ENCODE measurements around the gene MARCHF11.

The MARCHF11 gene

DNA sequence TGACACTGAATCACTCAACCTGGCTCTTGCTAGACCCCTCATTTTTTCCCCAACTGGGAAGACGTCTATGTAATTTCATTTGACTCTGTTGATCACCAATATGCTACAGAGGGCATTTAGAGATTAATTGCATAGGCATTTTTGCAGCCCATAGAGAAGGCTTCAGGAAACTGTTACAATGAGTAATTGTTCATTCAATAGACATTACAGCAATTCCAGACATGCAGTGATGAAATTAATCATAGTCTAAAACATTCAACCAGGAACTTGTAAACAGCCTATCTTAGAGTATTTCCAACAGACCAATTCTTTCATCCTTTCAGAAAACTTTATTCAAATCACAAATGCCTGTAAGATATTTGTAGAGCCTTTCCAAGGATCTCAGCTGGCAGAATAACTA, 122.3 kb downstream of the MARCHF11 start:
- TF ChIP-seq POLR2A (IDR thresholded peaks at IDR 0.05; ENCODE audit: low read depth, low read length): no peak
- DNase-seq (ENCODE audit: insufficient read length, low spot score) (no peak), FAIRE-seq (no peak)

DNA sequence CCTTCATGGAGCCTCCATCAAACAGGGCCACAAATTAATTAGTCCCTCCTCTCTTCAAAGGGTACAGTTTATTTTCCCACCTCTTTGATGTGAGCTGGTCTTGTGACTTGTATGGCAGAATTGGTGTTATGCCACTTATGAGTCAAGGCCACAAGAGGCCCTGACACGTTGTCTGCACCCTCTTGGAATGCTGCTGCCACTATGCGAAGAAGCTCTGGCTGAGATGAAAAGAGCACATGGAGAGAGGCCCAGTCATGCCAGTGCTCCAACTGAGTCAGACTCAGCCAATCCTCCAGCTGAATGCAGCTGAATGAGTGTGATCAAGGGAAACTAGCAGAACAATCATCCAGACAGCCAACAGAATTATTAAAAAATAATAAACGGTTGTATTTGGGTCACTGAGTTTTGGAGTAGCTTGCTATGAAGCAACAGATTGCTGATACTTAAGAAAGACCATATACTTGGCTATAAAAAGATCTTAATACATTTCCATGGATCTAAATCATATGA, 128.3 kb downstream of the MARCHF11 start:
- FAIRE-seq: no peak
- DNase-seq (ENCODE audit: insufficient read length, low spot score): no peak
- no peak for TF ChIP-seq POLR2A (IDR thresholded peaks at IDR 0.05; ENCODE audit: low read depth, low read length)

DNA sequence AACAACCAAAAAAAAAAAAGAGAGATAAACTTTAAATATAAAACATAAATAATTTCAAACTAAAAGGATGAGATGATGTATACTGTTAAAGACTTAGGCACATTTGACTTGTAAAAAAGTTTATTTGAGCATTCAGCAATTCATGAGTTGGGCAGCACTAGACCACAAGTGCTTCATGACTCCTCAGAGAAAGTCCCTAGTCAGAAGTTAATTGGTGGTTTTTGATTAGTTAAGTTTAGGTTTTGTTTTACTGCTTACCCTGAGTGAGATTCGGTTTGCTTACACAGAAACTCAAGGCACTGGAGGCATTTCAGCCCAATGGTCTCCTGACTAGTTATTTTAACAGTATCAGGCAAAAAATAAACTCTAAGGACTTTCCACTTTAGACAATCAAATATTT, 129.2 kb downstream of the MARCHF11 start:
- DNase-seq (ENCODE audit: insufficient read length, low spot score) (no peak), FAIRE-seq (no peak)
- no peak for TF ChIP-seq POLR2A (IDR thresholded peaks at IDR 0.05; ENCODE audit: low read depth, low read length)

DNA sequence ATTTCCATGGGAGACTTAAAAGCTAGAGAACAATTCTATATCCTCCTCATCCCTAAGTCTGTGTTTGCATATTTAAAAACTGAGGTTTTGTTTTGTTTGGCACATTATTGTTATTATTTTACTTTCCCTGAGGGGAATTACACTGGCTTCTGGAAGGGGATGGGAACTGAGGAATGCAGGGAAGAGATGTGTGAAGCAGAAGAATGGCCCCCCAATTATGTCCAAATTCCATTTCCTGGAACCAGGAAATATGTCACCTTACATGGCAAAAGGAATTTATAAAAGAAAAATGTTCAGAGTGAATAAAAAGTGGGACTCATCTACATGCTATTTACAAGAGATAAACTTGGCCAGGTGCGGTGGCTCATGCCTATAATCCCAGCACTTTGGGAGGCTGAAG, 129.8 kb downstream of the MARCHF11 start:
- no peak for DNase-seq (ENCODE audit: insufficient read length, low spot score)
- TF ChIP-seq POLR2A (IDR thresholded peaks at IDR 0.05; ENCODE audit: low read depth, low read length): no peak
- no peak for FAIRE-seq

DNA sequence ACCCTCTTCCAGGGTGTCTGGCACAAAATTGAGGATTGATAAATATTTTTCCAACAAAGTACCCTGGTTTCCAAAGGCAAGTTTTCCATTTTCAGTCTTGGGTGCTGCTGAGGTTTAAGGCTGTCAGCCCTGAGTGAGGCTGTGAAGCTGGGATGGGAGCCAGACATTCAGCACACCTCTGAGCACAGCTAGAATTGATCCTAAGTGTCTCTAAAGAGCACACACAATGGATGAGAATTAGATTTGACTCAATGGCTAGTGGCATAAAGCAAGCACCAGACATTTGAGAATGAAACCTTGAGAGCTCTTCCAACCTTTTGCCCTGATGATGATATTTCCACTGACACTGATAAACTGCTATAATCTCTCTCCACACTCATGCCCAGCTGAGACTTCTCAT, 131.5 kb downstream of the MARCHF11 start:
- TF ChIP-seq POLR2A (IDR thresholded peaks at IDR 0.05; ENCODE audit: low read depth, low read length): no peak
- FAIRE-seq (no peak), DNase-seq (ENCODE audit: insufficient read length, low spot score) (no peak)

DNA sequence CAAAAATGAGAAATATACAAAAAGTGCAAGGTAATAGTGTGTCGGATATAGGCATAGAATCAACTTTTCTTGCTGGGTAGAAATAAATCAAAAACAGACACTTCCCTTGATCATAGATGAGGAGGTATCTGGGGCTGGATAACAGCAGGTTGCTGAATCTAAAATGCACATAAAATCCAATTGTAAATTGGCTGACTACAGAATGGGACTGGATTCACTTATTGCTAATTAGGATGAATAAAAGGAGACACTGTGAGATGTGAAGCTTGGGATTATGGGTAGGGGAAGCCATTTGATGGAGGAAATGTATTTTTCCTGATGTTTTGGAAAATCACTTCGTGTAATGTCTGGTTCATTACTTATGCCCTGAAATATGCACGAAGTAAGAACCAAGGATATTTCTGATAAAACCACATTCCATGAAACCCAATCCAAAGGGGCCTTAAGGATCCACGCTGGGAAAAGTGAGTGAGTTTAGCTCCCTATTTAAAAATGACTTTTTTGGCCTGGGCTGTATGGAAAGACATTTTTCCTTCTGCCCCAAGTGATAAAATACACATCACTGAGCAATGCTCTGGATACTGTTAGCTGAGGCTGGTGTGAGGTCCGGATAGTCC, 136.1 kb downstream of the MARCHF11 start:
- DNase-seq (ENCODE audit: insufficient read length, low spot score): no peak
- no peak for FAIRE-seq
- TF ChIP-seq POLR2A (IDR thresholded peaks at IDR 0.05; ENCODE audit: low read depth, low read length): no peak

DNA sequence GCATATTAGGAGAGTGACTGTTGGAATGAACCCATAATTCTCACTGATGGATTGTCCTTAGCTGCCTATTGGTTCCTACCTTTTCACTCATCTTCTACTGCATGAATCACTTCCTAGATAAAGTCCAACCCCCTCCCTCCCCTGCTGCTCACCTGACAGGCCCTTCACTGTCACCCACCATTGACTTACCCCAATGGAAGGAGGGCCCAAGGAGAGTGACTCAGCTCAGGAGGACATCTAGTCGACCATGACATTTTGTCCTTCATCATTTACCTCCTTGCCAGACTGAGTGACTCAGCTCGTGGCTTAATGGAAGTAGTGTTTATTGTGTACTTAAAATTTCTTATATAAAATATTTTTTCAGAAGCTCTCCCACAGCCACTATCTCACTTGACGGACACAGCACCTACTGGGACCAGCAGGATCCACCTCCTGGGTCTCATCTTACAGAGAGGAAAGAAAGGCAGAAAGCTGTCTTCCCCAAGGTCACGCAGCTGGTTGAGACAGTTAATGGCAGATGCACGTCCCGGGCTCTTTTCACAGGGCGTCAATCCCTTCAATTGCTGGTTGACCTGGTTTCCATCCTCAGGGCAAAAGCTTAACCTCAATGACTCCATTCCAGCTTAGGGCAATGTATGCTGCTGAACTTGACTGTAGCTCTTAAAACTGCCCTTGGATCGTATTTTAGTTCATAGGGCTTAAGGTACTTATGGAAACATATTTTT, 142.3 kb downstream of the MARCHF11 start:
- no peak for TF ChIP-seq POLR2A (IDR thresholded peaks at IDR 0.05; ENCODE audit: low read depth, low read length)
- FAIRE-seq: no peak
- no peak for DNase-seq (ENCODE audit: insufficient read length, low spot score)

DNA sequence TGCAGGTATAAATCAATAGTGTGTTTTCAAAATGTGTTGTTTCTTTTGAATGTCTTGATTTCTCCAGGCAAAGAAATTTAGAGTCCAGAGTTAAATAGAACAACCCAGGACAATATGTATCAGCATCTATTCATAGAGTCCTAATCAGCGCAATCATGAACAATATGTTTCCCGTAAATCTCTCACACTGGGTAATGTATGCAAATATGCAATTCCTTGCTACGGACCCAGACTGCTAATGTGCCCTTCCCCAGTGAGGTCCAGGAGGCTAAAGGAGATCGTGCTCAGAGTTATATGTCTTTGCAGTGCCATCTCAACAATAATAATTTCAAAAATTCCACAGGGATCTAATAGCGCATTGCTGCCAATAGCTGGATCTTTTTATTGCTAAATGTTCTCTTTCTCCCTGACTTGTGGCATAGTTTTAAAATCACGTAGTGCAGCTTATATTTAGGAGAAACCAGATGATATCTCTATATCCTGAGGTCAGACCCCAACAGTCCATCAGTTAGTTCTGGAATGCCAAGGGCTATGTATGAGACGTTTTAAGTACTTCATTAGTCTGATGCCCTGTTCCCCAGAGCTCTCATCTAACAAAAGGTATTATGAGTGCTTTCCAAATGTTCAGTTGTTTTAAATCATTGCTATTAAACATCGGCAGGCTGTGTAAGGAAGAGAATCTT, 145.1 kb downstream of the MARCHF11 start:
- TF ChIP-seq POLR2A (IDR thresholded peaks at IDR 0.05; ENCODE audit: low read depth, low read length): no peak
- DNase-seq (ENCODE audit: insufficient read length, low spot score): no peak
- FAIRE-seq: no peak

DNA sequence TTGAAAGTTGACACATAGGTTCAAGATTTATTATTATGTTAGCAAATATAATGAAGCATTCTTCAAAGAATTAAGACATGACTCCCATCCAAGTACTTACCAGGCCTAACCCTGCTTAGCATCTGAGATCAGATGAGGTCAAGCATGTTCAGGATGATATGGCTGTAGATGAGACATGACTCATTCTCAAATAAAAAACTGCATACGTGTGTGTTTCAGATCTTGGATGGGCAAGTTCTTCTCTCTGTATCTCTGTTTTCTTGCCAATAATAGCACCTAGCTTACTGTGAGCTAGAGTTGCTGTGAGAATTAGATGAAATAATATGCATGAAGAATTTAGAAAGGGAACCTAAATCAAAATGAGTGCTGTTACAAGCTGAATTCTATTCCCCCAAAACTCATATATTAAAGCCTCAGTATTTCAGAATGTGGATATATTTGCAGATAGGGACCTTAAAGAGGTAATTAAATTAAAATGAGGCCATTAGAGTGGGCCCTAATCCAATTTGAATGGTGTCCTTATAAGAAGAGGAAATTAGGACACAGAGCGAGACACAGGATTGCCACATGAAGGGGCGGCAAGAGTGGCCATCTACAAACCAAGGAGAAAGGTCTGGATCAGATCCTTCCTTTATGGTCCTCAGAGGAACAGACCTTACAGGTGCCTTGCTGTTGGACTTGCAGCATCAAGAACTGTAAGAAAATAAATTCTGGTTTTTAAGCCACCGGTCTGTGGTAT, 146.2 kb downstream of the MARCHF11 start:
- DNase-seq (ENCODE audit: insufficient read length, low spot score): no peak
- TF ChIP-seq POLR2A (IDR thresholded peaks at IDR 0.05; ENCODE audit: low read depth, low read length): no peak
- FAIRE-seq: no peak

DNA sequence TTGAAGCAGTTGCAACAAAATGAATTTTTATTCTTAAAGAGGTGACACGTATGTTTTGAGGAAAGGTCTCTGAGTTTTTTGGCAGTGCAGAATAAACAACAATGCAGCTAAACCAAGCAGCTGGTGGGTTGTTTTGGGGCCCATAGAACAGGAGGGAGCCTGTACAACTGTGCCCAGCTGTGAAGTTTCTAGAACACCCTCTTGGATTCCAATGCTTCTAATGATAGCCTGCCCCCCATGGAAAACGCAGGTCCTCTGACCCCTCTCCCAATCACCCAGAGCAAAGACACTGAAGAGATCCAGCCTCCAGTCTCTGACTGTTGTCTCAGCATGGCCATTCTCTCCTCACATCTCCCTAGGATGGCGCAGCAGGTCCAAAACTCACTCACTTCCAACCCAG, 150.9 kb downstream of the MARCHF11 start:
- no peak for TF ChIP-seq POLR2A (IDR thresholded peaks at IDR 0.05; ENCODE audit: low read depth, low read length)
- no peak for DNase-seq (ENCODE audit: insufficient read length, low spot score)
- no peak for FAIRE-seq

DNA sequence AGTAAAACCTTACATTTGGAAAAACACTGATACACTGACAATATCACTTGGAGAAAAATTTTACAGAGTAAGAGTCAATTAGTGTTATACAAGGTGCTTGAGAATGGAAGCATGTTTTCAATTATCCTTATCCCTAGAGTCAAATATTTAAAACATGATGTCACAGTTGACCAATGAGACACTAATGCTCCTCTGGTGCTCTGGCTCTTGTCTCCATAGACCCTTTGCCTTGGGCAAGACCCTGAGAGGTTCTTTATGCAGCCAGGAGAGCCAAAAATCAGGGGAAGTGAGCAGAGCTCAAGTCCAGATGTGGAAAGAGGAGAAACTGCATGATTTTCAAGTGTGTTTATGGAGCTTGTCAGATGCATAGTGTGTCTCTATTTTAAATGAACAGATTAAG, 153.9 kb downstream of the MARCHF11 start:
- no peak for TF ChIP-seq POLR2A (IDR thresholded peaks at IDR 0.05; ENCODE audit: low read depth, low read length)
- DNase-seq (ENCODE audit: insufficient read length, low spot score): no peak
- FAIRE-seq: no peak

DNA sequence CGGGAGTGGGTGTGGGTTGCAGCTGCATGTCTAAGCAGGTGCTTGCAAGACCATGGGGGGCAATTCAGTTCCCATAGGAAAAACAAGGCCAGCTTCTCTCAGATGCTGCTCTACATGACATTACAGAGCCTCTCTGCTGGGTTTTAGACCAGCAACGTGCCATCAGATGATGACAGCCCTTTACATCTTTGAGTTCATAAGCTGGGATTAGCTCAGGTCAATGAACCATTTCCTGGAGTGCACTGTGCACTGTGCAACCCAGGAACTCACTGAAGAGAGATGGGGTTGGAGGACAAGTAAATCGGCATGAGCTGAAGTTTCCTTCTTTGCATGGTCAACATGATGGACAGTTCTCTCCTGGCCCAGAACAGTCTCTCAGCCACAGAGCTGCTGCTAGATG, 160.6 kb downstream of the MARCHF11 start:
- no peak for DNase-seq (ENCODE audit: insufficient read length, low spot score)
- TF ChIP-seq POLR2A (IDR thresholded peaks at IDR 0.05; ENCODE audit: low read depth, low read length): no peak
- no peak for FAIRE-seq

DNA sequence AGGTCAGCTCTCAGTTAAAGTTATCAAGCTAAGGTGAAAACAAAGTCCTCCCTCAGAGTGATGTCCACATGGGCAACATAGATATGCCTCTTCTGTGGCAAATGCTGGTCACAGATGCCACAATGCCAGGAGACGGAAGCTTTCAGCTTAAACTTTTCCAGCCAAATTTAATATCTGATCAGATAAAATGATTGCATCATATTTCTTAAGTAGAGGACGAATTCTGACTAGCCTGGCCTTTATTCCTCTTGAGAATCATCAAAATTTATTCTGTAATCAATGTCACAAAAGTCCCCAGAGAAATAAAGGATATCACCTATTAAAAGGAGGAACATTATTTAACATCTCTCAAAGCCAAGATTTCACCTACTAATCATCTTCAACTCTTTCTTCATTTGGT, 161.9 kb downstream of the MARCHF11 start:
- TF ChIP-seq POLR2A (IDR thresholded peaks at IDR 0.05; ENCODE audit: low read depth, low read length): no peak
- FAIRE-seq (no peak), DNase-seq (ENCODE audit: insufficient read length, low spot score) (no peak)

Measured in H54 (cell line).